ENCODE measurements around the gene KLK4. TPM values are rescaled to one million over a fixed set of nuclear protein-coding genes. Genes with fewer than 3 reads are reported as not detected.

KLK4 gene
- total RNA-seq, result not detected in 2 replicates
- long read RNA-seq, result 0 reads

GRCh38 chr19:50911206-50912101, at the start of gene KLK4:
Gene KLK4 (minus strand): TSS chr19:50911395. CDS start chr19:50910738, 657 bp downstream.
- H3K4me3 Mint-ChIP-seq (ENCODE audit: low read depth), result no peak within 1 kb of the TSS
- H3K27me3 Mint-ChIP-seq, result peaks cover 49% of the 10 kb centered on the region

GRCh38 chr19:50959731-50960500, 48.7 kb upstream of the KLK4 start:
- no peak overlapping the region for H3K4me3 Mint-ChIP-seq (ENCODE audit: low read depth)
- no peaks in the 10 kb centered on the region for H3K9me3 Mint-ChIP-seq (ENCODE audit: low read depth)
- H3K4me1 Mint-ChIP-seq (ENCODE audit: low read depth), result no peaks in the 10 kb centered on the region
- no peak for DNase-seq (ENCODE audit: low spot score, unreplicated experiment)
- TF ChIP-seq, protein P1, sequence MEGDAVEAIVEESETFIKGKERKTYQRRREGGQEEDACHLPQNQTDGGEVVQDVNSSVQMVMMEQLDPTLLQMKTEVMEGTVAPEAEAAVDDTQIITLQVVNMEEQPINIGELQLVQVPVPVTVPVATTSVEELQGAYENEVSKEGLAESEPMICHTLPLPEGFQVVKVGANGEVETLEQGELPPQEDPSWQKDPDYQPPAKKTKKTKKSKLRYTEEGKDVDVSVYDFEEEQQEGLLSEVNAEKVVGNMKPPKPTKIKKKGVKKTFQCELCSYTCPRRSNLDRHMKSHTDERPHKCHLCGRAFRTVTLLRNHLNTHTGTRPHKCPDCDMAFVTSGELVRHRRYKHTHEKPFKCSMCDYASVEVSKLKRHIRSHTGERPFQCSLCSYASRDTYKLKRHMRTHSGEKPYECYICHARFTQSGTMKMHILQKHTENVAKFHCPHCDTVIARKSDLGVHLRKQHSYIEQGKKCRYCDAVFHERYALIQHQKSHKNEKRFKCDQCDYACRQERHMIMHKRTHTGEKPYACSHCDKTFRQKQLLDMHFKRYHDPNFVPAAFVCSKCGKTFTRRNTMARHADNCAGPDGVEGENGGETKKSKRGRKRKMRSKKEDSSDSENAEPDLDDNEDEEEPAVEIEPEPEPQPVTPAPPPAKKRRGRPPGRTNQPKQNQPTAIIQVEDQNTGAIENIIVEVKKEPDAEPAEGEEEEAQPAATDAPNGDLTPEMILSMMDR (IDR thresholded peaks at IDR 0.05; ENCODE audit: unreplicated experiment), result no peak
- no peak overlapping the region for H3K27ac Mint-ChIP-seq
- H3K27me3 Mint-ChIP-seq, result peaks cover 56% of the 10 kb centered on the region
- H3K36me3 Mint-ChIP-seq (ENCODE audit: insufficient read depth), result no peaks in the 10 kb centered on the region

More at GRCh38 chr19:50911206-50912101, at the start of gene KLK4:
- H3K27ac Mint-ChIP-seq, result no peak within 1 kb of the TSS
- peaks cover 1% of the 10 kb centered on the region for H3K4me1 Mint-ChIP-seq (ENCODE audit: low read depth)
- no peaks in the 10 kb centered on the region for H3K36me3 Mint-ChIP-seq (ENCODE audit: insufficient read depth)
- TF ChIP-seq, protein P1 (IDR thresholded peaks at IDR 0.05; ENCODE audit: unreplicated experiment), result no peak
- no peak for DNase-seq (ENCODE audit: low spot score, unreplicated experiment)
- no peaks in the 10 kb centered on the region for H3K9me3 Mint-ChIP-seq (ENCODE audit: low read depth)

DNA sequence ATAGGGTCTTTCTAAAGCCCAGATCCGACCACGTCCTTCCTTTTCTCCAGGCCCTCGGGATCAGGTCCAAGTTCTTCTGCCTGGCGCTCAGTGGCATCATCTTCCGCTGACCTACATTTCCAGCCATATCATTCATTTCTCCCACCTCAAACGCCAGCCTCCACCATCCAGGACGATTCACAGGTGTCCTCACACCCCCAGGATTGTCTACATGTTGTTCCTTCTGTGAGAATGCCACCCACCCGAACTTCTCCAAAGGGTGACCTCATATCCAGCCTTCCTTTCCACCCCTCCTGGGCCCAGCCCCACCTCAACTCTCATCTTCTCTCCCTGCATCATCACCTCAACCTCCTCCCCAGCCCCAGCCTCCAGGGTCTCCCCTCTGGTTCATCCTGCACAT, 46.4 kb upstream of the KLK4 start:
- no peak overlapping the region for H3K4me3 Mint-ChIP-seq (ENCODE audit: low read depth)
- H3K27ac Mint-ChIP-seq, result no peak overlapping the region
- H3K4me1 Mint-ChIP-seq (ENCODE audit: low read depth), result no peaks in the 10 kb centered on the region
- peaks cover 50% of the 10 kb centered on the region for H3K27me3 Mint-ChIP-seq
- H3K9me3 Mint-ChIP-seq (ENCODE audit: low read depth), result no peaks in the 10 kb centered on the region
- no peak for DNase-seq (ENCODE audit: low spot score, unreplicated experiment)
- TF ChIP-seq, protein P1 (IDR thresholded peaks at IDR 0.05; ENCODE audit: unreplicated experiment), result no peak
- H3K36me3 Mint-ChIP-seq (ENCODE audit: insufficient read depth), result no peaks in the 10 kb centered on the region

DNA sequence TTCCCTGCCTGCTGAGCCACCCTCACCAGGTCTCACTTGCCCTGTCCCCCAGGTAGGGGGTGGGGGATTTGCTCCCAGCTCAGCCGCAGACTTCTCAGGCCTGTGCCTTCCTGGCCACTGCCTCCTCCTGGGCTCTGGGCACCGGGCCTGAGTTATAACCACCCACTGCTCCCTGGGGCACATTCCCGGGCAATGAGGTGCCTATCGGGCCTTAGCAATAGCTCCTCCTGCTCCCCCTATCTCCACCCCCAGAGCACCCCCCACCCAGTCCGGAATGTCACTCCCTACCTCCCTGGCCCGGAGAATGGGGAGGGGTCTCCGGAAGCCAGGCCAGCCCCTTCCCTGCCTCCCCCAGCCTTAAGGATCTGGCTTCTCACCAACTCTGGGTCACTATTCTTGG, 41.7 kb upstream of the KLK4 start, which contains the start of gene KLK5:
TSS of gene KLK5 (minus strand) at position 129 of the 400 bp plus-strand sequence. CDS start 381 bp downstream, outside the sequence.
- no peak for DNase-seq (ENCODE audit: low spot score, unreplicated experiment)
- TF ChIP-seq, protein P1 (IDR thresholded peaks at IDR 0.05; ENCODE audit: unreplicated experiment), result no peak

DNA sequence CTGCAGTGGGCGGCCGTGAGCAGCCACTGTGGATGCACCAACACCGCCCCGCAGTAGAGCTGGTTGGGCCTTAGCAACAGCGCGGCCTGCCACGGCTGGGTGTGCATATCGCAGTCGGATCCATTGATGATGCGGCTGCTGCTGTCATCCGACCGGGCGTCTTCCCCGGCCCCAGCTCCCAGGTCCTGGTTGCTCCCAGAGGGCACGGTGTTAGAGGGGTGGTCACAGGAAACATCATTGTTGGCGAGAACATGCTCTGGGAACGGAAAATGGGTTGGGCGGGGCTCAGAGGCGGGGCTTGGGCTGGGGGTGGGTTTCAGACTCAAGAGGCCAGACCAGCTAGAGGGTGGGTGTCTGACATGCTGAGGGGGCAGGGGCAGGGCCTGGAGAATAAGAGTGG, 38.7 kb upstream of the KLK4 start:
- H3K27ac Mint-ChIP-seq, result no peak overlapping the region
- no peak overlapping the region for H3K4me3 Mint-ChIP-seq (ENCODE audit: low read depth)
- H3K27me3 Mint-ChIP-seq, result peaks cover 44% of the 10 kb centered on the region
- no peaks in the 10 kb centered on the region for H3K4me1 Mint-ChIP-seq (ENCODE audit: low read depth)
- TF ChIP-seq, protein P1 (IDR thresholded peaks at IDR 0.05; ENCODE audit: unreplicated experiment), result no peak
- no peaks in the 10 kb centered on the region for H3K36me3 Mint-ChIP-seq (ENCODE audit: insufficient read depth)
- DNase-seq (ENCODE audit: low spot score, unreplicated experiment), result no peak
- H3K9me3 Mint-ChIP-seq (ENCODE audit: low read depth), result no peaks in the 10 kb centered on the region

More for the DNA sequence above, 41.7 kb upstream of the KLK4 start, which contains the start of gene KLK5:
- Mint-ChIP-seq H3K27me3 (peaks cover 38% of the 10 kb centered on the region), H3K36me3 (ENCODE audit: insufficient read depth) (no peaks in the 10 kb centered on the region), H3K27ac (no peak within 1 kb of the TSS), H3K4me3 (ENCODE audit: low read depth) (no peak within 1 kb of the TSS), H3K4me1 (ENCODE audit: low read depth) (no peaks in the 10 kb centered on the region), H3K9me3 (ENCODE audit: low read depth) (no peaks in the 10 kb centered on the region)

Measured in progenitor cell of endocrine pancreas (in vitro differentiated cells).